HL-60 (cell line): ENCODE data around the gene CENPQ.

ENCODE experiments used
- DNase-seq, 2 experiments: peaks; one replicate each; pipeline ENCODE4 v3.0.0-alpha.2; 2010 to 2020; ENCODE audit warnings: low read depth in 1 of 2, low spot score in 1 of 2
- H3K27ac ChIP-seq: fragments of 250-450 bp; sonication (Bioruptor Pico); replicated peaks from 2 replicates; pipeline ENCODE4 v1.5.1; 2020; ENCODE audit warnings: mild to moderate bottlenecking, moderate library complexity
- H3K27me3 ChIP-seq: fragments of 250-450 bp; sonication (Bioruptor Pico); 2 replicates; pipeline ENCODE4 v1.5.1; 2021; ENCODE audit warnings: mild to moderate bottlenecking, moderate library complexity; ENCODE audit not compliant: insufficient read depth, poor library complexity, severe bottlenecking
- H3K4me3 ChIP-seq: replicated peaks from 2 replicates; pipeline ENCODE4 v1.5.1; 2011; ENCODE audit warnings: mild to moderate bottlenecking, control low read depth, low read length; ENCODE audit not compliant: insufficient read depth
- GABPA ChIP-seq: IDR thresholded peaks from 2 replicates; pipeline ENCODE4 v1.6.1; 2012; ENCODE audit warnings: low read depth
- POLR2AphosphoS5 ChIP-seq: IDR thresholded peaks from 2 replicates; pipeline ENCODE4 v1.6.1; 2012; ENCODE audit warnings: low read depth
- SPI1 ChIP-seq: IDR thresholded peaks from 2 replicates; pipeline ENCODE4 v1.6.1; 2012; ENCODE audit warnings: low read depth, mild to moderate bottlenecking, borderline replicate concordance
- long read RNA-seq: library from polyadenylated mRNA; unstranded; transcript quantifications from one replicate; pipeline ENCODE4 v2.0.0, GENCODE V29; 2020
- TF ChIP-seq, protein P1 (sequence below): IDR thresholded peaks from one replicate; pipeline ENCODE4 v1.5.1; 2011; ENCODE audit warnings: low read length, control low read depth, inconsistent platforms; ENCODE audit not compliant: insufficient read depth
- TF ChIP-seq, protein P2 (sequence below): IDR thresholded peaks from 2 replicates; pipeline ENCODE4 v1.6.1; 2012; ENCODE audit warnings: low read depth; ENCODE audit not compliant: insufficient replicate concordance

CENPQ gene, protein sequence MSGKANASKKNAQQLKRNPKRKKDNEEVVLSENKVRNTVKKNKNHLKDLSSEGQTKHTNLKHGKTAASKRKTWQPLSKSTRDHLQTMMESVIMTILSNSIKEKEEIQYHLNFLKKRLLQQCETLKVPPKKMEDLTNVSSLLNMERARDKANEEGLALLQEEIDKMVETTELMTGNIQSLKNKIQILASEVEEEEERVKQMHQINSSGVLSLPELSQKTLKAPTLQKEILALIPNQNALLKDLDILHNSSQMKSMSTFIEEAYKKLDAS
- long read RNA-seq, transcript CENPQ-201 (9 exons, 1,733 nt) = major isoform, 30 of 51 reads
- long read RNA-seq, partial matches to known transcripts = 3 of 51 reads
- long read RNA-seq, other reads (novel, unspliced or antisense) = 18 of 51 reads

DNA sequence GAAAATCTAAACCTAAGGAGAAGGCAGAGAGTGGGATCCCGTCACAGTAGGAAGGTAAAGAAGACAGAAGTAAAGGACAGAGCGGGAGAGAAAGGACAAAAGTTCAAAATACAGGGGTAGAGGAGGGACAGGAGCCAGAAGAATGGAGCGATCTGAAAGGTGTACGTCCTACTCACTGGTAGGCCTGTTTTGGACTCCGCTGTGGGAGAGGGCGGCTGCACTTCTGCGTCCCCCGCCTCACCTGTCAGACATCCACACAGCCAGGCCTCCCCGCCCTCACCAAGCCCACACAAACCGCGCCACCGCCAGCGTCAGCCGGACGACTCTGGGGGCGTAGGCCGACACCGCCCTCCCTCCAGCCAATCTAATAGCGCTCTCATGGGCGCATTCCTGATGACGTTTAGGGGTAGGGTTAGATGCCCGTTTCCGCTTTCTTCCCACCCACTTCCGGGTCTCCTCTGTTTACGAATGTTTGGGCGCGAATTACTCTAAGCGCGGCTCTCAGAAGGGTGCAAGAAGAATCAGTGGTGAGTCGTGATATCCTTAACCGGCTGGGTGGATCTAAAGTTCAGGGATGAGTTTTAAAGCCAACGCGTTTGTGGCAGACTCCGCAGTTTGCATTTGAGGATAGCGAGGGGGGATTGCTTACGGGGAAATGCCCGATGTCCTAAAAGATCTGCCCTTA, at the start of gene CENPQ, which contains the start of gene MMUT:
Gene CENPQ (plus strand): TSS at position 444 of the 685 bp plus-strand sequence. CDS start 6,807 bp downstream, outside the sequence.
Gene MMUT (minus strand): TSS at position 327 of the 685 bp plus-strand sequence. CDS start 3,787 bp downstream, outside the sequence.
- TF ChIP-seq, protein P1, sequence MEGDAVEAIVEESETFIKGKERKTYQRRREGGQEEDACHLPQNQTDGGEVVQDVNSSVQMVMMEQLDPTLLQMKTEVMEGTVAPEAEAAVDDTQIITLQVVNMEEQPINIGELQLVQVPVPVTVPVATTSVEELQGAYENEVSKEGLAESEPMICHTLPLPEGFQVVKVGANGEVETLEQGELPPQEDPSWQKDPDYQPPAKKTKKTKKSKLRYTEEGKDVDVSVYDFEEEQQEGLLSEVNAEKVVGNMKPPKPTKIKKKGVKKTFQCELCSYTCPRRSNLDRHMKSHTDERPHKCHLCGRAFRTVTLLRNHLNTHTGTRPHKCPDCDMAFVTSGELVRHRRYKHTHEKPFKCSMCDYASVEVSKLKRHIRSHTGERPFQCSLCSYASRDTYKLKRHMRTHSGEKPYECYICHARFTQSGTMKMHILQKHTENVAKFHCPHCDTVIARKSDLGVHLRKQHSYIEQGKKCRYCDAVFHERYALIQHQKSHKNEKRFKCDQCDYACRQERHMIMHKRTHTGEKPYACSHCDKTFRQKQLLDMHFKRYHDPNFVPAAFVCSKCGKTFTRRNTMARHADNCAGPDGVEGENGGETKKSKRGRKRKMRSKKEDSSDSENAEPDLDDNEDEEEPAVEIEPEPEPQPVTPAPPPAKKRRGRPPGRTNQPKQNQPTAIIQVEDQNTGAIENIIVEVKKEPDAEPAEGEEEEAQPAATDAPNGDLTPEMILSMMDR = no peak
- TF ChIP-seq POLR2AphosphoS5 = peak; percentile 72
- TF ChIP-seq, protein P2, sequence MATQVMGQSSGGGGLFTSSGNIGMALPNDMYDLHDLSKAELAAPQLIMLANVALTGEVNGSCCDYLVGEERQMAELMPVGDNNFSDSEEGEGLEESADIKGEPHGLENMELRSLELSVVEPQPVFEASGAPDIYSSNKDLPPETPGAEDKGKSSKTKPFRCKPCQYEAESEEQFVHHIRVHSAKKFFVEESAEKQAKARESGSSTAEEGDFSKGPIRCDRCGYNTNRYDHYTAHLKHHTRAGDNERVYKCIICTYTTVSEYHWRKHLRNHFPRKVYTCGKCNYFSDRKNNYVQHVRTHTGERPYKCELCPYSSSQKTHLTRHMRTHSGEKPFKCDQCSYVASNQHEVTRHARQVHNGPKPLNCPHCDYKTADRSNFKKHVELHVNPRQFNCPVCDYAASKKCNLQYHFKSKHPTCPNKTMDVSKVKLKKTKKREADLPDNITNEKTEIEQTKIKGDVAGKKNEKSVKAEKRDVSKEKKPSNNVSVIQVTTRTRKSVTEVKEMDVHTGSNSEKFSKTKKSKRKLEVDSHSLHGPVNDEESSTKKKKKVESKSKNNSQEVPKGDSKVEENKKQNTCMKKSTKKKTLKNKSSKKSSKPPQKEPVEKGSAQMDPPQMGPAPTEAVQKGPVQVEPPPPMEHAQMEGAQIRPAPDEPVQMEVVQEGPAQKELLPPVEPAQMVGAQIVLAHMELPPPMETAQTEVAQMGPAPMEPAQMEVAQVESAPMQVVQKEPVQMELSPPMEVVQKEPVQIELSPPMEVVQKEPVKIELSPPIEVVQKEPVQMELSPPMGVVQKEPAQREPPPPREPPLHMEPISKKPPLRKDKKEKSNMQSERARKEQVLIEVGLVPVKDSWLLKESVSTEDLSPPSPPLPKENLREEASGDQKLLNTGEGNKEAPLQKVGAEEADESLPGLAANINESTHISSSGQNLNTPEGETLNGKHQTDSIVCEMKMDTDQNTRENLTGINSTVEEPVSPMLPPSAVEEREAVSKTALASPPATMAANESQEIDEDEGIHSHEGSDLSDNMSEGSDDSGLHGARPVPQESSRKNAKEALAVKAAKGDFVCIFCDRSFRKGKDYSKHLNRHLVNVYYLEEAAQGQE = peak; percentile 37
- TF ChIP-seq GABPA = peak; percentile 88
- TF ChIP-seq SPI1 = peak; percentile 78

DNA sequence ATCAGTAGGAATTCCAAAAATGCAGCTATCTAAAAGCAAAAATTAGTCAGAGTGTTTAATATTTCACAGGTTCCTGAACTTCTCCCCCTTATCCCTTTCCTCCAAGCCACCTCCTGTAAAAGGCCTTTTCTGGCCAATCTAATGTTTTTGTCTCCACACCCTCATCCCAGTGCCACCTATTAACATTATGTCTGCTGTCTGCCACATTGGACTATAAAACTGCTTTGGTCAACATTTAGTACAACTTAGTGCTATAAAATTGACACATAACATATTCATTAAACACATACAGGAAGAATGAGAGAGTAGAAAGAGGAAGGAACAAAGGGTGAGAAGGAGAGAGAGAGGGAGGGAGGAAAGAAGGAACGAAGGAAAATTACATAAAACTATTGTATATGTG, 47.8 kb upstream of the CENPQ start:
- no peak overlapping the region for H3K27ac ChIP-seq
- no peak overlapping the region for H3K4me3 ChIP-seq

More for the DNA sequence above, at the start of gene CENPQ, which contains the start of gene MMUT:
- Histone ChIP-seq H3K27ac (peak within 1 kb of the TSS; percentile 82), H3K4me3 (peak within 1 kb of the TSS; percentile 93), H3K27me3 (no peaks in the 10 kb centered on the region)
- DNase-seq = peak; percentile 84 to 95

DNA sequence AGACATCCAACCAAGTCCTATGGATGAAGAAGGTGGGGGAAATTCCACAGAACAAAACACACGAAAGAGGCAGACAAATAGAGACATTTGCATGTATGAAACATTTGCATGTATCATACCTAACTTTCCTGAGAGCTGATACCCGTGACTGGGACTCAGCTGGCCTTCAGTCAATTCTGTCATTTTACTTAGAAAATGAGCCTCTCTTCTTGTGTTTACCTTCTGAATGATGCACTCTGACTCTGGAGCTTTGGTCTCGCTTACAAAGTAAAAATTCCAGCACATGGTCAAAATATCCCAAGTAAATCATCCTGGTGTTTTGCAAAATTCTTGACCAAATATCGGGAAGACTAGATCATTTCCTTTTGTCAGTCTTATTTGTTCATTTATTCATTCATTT, 47.0 kb upstream of the CENPQ start:
- no peak for TF ChIP-seq SPI1
- no peak for TF ChIP-seq GABPA
- TF ChIP-seq, protein P1 = no peak
- TF ChIP-seq, protein P2 = no peak
- no peak for TF ChIP-seq POLR2AphosphoS5
- H3K27ac ChIP-seq = no peak overlapping the region
- no peak for DNase-seq
- no peak overlapping the region for H3K4me3 ChIP-seq
- H3K27me3 ChIP-seq = no peaks in the 10 kb centered on the region

More for the DNA sequence above, 47.8 kb upstream of the CENPQ start:
- TF ChIP-seq, protein P1 = no peak
- no peak for TF ChIP-seq GABPA
- no peak for TF ChIP-seq POLR2AphosphoS5
- no peak for TF ChIP-seq SPI1
- TF ChIP-seq, protein P2 = no peak
- no peaks in the 10 kb centered on the region for H3K27me3 ChIP-seq
- DNase-seq = no peak
